Bronchial epithelial cell (primary cell): ENCODE measurements around the gene GPS1. TPM values are rescaled to one million over a fixed set of nuclear protein-coding genes. Genes with fewer than 3 reads are reported as not detected.

Source experiments
- DNase-seq: peaks from one replicate; pipeline ENCODE4 v3.0.0-alpha.2; 2010; ENCODE audit warnings: low read depth
- FAIRE-seq: peaks from 2 replicates; lab custom pipeline; 2011; peaks lifted over from hg19 to GRCh38; lab: Jason Lieb, UNC
- H3K27me3 ChIP-seq: 2 replicates; pipeline ENCODE4 v1.5.1; 2011; ENCODE audit warnings: low read length; ENCODE audit not compliant: control insufficient read depth, insufficient read depth
- H3K36me3 ChIP-seq: 2 replicates; pipeline ENCODE4 v1.5.1; 2011; ENCODE audit warnings: low read length; ENCODE audit not compliant: control insufficient read depth, insufficient read depth
- H3K4me3 ChIP-seq: 2 replicates; pipeline ENCODE4 v1.5.1; 2011; ENCODE audit warnings: mild to moderate bottlenecking, low read depth, low read length, control low read depth
- CTCF ChIP-seq: IDR thresholded peaks from 2 replicates; pipeline ENCODE4 v1.5.1; 2011; ENCODE audit warnings: mild to moderate bottlenecking, moderate library complexity, low read length, control low read depth, inconsistent platforms; ENCODE audit not compliant: insufficient read depth, severe bottlenecking
- total RNA-seq: library from RNA; depleted of rRNA; stranded (reverse); fragments of >200 nt; gene quantifications from 2 replicates; pipeline ENCODE4 v1.2.1, GENCODE V29; 2014

The GPS1 gene
- total RNA-seq, 1 donor from 2014 or later, result 117 TPM

- TF ChIP-seq CTCF, result no peak
- FAIRE-seq, result no peak
- Histone ChIP-seq H3K36me3 (peaks cover 3% of the 10 kb centered on the region), H3K27me3 (no peaks in the 10 kb centered on the region), H3K4me3 (no peak overlapping the region)
- DNase-seq, result peak; percentile 28
Measured at GRCh38 chr17:82006468-82007227, 45.0 kb upstream of the GPS1 start.

GRCh38 chr17:82007228-82007494 is 44.5 kb upstream of the GPS1 start:
- H3K36me3 ChIP-seq, result peaks cover 3% of the 10 kb centered on the region
- no peaks in the 10 kb centered on the region for H3K27me3 ChIP-seq
- H3K4me3 ChIP-seq, result no peak overlapping the region
- no peak for FAIRE-seq
- DNase-seq, result no peak
- TF ChIP-seq CTCF, result no peak

GRCh38 chr17:82007495-82008257 is 44.0 kb upstream of the GPS1 start:
- no peak for TF ChIP-seq CTCF
- Histone ChIP-seq H3K27me3 (no peaks in the 10 kb centered on the region), H3K36me3 (peaks cover 3% of the 10 kb centered on the region), H3K4me3 (no peak overlapping the region)
- FAIRE-seq (no peak), DNase-seq (no peak)

- DNase-seq (no peak), FAIRE-seq (no peak)
- TF ChIP-seq CTCF, result no peak
- peaks cover 3% of the 10 kb centered on the region for H3K36me3 ChIP-seq
- no peak overlapping the region for H3K4me3 ChIP-seq
- H3K27me3 ChIP-seq, result no peaks in the 10 kb centered on the region
Measured at GRCh38 chr17:82008258-82008940, 43.3 kb upstream of the GPS1 start.

- H3K36me3 ChIP-seq, result peaks cover 3% of the 10 kb centered on the region
- H3K27me3 ChIP-seq, result no peaks in the 10 kb centered on the region
- DNase-seq (no peak), FAIRE-seq (no peak)
- no peak overlapping the region for H3K4me3 ChIP-seq
- TF ChIP-seq CTCF, result no peak
Measured at GRCh38 chr17:82008941-82009405, 42.7 kb upstream of the GPS1 start.
